Activated CD8-positive, alpha-beta memory T cell treated with anti-CD3 and anti-CD28 coated beads, Interleukin-2, amount 50 U/mL, for 4 hours (primary cell): ENCODE results near the gene GJD3.

Experiments used
- DNase-seq: peaks from one replicate; pipeline ENCODE4 v3.0.0-alpha.2; 2020

GJD3 gene

GRCh38 chr17:40340327-40340726, 24.2 kb downstream of the GJD3 start:
- DNase-seq, result no peak

DNA sequence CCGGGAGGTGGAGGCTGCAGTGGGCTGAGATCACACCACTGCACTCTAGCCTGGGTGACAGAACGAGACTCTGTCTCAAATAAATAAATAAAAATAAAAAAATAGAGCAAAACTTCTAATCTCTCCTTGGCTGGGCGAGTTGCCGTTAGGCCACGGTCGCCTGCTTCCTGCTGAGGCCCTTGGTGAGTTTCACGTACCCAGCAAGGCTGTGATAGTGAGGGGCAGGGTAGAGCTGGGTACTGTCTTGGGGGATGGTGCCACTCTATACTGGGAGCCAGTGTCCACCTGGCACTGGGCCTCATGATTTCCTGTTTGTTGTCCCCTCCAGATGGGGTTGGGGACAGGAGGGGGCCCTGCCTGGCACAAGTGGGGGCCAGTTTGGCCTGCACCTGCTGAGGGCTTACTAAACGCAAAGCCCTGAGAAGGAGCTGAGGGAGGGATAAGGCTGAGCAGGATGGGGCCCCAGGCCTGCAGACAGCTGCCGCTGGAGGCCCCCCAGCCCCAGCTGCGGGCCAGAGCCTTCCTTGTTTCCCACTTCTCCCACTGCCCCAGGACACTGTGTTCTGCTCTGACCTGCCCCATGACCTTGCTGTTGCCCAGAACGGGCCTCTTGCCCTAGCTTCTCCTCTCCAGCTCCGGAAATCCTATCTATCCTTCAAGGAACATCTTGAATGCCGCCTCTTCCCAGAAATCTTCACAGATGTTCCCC, 25.4 kb downstream of the GJD3 start:
- DNase-seq, result no peak

GRCh38 chr17:40338058-40338457, 26.5 kb downstream of the GJD3 start:
- DNase-seq, result peak; percentile 15

DNA sequence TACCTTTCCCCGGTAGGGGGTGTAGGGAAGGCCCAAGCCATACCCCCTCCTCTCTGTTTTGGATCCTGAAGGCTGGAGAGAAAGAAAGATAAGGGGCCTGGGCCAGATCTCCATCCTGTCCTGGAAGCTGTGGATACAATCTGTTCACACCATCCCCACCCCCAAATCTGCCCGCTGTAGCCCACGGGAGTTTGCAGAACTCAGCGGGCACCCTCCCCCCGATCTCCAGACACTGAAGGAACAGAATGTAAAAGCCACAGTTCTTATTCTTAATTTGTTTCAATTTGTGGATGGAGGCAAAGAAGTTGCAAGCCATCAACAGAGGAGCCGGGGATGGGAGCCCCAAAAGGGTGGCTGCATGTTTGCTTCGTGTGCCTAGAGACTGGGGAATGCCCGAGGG, 27.2 kb downstream of the GJD3 start:
- no peak for DNase-seq

DNA sequence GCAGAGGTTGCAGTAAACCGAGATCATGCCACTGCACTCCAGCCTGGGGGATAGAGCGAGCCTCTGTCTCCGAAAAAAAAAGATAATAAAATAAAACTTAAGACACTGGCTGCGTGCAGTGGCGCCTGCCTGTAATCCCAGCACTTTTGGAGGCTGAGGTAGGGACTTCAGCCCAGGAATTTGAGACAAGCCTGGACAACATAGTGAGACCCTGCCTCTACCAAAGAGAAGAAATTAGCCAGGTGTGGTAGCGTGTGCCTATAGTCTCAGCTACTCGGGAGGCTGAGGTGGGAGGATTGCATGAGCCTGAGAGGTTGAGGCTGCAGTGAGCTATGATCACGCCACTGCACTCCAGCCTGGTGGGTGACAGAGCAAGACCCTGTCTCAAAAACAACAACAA, 28.9 kb downstream of the GJD3 start:
- no peak for DNase-seq

DNA sequence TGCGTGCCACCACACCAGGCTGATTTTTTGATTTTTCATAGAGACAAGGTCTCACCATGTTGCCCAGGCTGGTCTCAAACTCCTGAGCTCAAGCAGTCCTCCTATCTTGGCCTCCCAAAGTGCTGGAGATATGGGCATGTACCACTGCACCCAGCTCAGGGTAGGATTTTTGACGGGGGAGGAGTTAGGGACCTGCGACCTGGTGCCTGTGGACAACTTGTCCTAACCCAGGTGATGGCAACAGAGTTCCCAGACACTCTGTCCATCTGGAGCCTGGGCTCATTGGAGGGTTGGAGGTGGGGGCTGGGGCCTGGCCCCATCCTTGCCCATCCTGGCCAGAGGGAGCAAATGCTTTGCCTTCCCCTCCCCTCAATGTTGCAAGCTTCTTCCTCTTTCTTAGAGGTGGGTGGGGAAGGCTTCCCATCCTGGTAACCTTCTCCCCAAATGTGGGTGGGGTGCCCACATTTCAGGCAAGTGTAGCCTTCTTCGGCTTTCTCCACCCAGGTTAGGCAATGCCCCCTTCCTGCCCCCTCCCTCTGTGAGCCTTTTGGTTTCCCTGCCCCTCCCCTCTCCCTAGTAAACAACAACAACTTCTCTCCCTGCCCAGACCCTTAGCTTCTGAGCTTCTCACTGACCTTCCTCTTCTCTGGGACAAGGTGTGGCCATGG, 30.6 kb downstream of the GJD3 start:
- no peak for DNase-seq

DNA sequence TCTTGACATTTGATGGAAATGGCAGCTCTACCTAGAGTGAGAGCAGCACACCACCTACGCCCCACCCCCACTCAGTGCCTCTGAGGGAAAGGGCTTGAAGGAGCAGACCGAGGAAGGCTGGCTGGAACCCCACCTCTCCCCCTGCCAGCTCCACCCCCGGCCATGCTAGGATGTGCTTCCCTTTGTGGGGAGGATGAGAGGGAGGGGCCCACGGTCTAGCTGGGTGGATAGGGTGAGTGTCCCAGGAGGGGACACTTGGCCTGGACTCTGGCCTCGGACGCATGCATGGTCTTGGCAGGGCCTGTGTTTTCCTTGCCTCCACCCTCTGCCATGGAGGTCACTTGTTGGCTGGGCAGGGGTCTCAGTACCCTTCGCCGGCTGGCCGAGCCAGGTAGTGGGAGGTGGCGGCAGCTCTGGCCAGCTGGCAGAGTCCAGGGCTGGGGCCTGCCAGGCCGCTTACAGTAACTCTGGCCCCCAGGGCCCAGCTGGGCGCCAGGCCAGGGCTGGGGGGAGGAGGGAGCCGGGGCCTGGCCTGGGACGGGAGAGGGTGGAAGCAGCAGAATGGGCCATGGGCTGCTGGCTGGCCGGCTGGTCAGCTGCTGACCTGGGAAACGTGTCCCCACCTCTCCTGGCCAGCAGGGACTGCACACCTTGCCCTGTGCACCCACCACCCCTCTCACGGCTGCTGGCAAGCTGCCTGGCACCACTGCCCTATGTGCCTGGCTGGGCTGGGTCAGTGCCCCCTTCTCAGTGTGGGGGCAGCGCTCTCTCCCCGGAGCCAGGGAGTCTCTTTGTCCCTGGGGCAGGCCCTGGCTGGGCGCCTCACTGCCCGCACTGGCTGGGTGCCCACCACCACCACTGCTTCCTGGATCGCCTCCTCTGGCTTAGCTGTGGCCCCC, 32.5 kb downstream of the GJD3 start:
- peak; percentile 22 for DNase-seq

DNA sequence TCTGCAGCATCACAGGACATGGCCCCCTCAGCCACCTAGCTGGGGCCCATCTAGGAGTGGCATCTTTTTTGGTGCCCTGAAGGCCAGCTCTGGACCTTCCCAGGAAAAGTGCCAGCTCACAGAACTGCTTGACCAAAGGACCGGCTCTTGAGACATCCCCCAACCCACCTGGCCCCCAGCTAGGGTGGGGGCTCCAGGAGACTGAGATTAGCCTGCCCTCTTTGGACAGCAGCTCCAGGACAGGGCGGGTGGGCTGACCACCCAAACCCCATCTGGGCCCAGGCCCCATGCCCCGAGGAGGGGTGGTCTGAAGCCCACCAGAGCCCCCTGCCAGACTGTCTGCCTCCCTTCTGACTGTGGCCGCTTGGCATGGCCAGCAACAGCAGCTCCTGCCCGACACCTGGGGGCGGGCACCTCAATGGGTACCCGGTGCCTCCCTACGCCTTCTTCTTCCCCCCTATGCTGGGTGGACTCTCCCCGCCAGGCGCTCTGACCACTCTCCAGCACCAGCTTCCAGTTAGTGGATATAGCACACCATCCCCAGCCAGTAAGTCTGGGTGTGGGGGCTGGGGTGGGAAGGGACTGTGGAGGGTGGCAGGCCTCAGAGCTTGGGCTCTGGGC, 33.6 kb downstream of the GJD3 start:
- DNase-seq, result no peak

- peak; percentile 21 for DNase-seq
Observed at GRCh38 chr17:40329839-40330794, 34.4 kb downstream of the GJD3 start.

- no peak for DNase-seq
Observed at GRCh38 chr17:40328386-40328766, 36.2 kb downstream of the GJD3 start.

- DNase-seq, result no peak
Observed at GRCh38 chr17:40327735-40328385, 36.7 kb downstream of the GJD3 start.

- DNase-seq, result no peak
Observed at GRCh38 chr17:40327244-40327729, 37.2 kb downstream of the GJD3 start.

DNA sequence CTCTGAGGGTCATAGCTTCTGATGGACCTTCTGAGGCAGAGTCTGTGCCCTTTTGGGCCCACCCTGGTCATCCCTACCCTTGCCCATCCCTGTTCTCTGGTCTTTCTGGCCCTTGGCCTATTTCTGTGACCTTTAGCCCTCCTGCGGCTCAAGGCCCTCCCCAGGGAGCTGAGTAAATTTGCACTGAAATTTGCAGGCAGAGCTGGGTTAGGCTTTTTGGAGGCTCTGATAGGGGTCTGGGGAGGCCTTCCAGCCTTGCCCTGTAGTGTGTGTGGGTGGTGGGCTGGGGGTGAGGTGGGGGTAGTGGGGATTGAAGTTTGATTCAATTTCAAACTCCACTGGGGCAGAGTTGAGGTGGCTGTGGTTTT, 37.7 kb downstream of the GJD3 start:
- no peak for DNase-seq

DNA sequence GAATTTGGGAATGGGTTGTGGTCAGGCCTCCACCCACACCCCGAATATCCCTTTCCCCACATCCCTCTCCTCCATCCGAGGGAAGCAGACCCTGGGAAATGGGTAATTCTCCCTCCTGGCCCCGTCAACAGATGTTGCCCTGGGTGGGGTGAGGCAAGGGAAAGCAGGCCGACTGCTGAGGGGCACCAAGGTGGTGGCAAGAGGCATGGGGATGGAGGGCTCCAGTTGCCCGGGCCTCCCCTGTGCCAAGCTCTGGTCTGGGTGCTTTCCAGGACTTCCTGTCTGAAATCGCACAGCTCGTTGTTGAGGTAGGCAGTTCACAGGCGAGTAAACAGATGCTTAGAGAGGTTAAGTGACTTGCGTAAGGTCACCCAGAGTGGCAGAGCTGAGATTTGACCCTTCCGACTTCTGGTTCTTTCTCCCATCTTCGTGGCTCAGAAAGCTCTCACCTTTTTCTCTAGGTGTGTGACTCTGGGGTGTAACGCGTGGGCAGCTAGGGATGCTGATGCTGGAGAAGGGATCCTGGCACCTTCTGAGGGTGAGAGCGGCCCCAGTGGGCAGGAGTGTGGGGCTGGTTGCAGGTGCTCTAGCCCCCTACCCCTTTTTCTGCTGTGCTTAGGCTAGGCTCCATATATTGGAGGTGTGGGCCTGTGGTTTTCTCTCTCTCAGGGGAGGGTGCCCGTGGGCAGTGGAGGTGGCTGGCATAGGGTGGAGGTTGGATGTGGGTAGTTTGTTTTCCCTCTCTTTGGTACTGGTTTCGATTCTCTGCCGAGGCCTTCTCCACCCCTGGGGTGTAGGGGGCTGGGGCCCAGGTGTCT, 38.3 kb downstream of the GJD3 start:
- peak; percentile 48 for DNase-seq

GRCh38 chr17:40325156-40326013, 39.2 kb downstream of the GJD3 start:
- no peak for DNase-seq

GRCh38 chr17:40323391-40324381, 40.9 kb downstream of the GJD3 start:
- peak; percentile 75 for DNase-seq

- DNase-seq, result peak; percentile 78
Observed at GRCh38 chr17:40322358-40323315, 41.9 kb downstream of the GJD3 start.
